K562 (cell line): ENCODE measurements around the gene ADAT3. TPM values are rescaled to one million over a fixed set of nuclear protein-coding genes. Genes with fewer than 3 reads are reported as not detected.

Experiments used
- BDP1 ChIP-seq: IDR thresholded peaks from 3 replicates; pipeline ENCODE4 v1.6.1; 2011; ENCODE audit not compliant: insufficient read length, insufficient read depth
- HDAC6 ChIP-seq: IDR thresholded peaks from 2 replicates; pipeline ENCODE4 v1.6.1; 2012; ENCODE audit warnings: low read depth, mild to moderate bottlenecking, control low read depth, inconsistent platforms, low read length, moderate library complexity
- KAT7 ChIP-seq: sonication (generic); formaldehyde crosslinking; IDR thresholded peaks from 2 replicates; pipeline ENCODE4 v1.8.0; 2022; ENCODE audit warnings: missing genetic modification reagents, mild to moderate bottlenecking, borderline replicate concordance
- MCM2 ChIP-seq: fragments of 450-650 bp; IDR thresholded peaks from 2 replicates; pipeline ENCODE4 v1.6.1; 2017; ENCODE audit warnings: low read depth, mild to moderate bottlenecking
- MTA2 ChIP-seq: fragments of 450-650 bp; IDR thresholded peaks from 2 replicates; pipeline ENCODE4 v1.6.1; 2016; ENCODE audit warnings: low read depth
- MYBL2 ChIP-seq, 2 experiments: fragments of 450-650 bp in 1 of 2; sonication (generic) in 1 of 2; formaldehyde crosslinking in 1 of 2; IDR thresholded peaks; 2 replicates each; pipeline versions ENCODE4 v1.6.1 to v1.8.1; 2017 to 2022; ENCODE audit warnings: borderline replicate concordance in 1 of 2, inconsistent platforms in 1 of 2, low read depth in 1 of 2, mild to moderate bottlenecking in 1 of 2, missing genetic modification reagents in 1 of 2, moderate library complexity in 1 of 2
- POLR2G ChIP-seq: fragments of 200-400 bp; formaldehyde crosslinking; IDR thresholded peaks from 2 replicates; pipeline ENCODE4 v1.6.1; 2017; ENCODE audit warnings: low read depth, mild to moderate bottlenecking, antibody characterized with exemption, low read length, moderate library complexity
- TAF7 ChIP-seq: fragments of 450-650 bp; IDR thresholded peaks from 2 replicates; pipeline ENCODE4 v1.6.1; 2016; ENCODE audit warnings: missing genetic modification characterization, missing compliant biosample characterization
- ZKSCAN8 ChIP-seq: fragments of 200-800 bp; sonication (Bioruptor generic); IDR thresholded peaks from 2 replicates; pipeline ENCODE4 v1.6.1; 2016; ENCODE audit warnings: missing genetic modification characterization, missing compliant biosample characterization
- ZNF133 ChIP-seq: fragments of 250-450 bp; sonication (Bioruptor Pico); IDR thresholded peaks from 2 replicates; pipeline ENCODE4 v1.4.0; 2020; ENCODE audit warnings: mild to moderate bottlenecking
- ZNF3 ChIP-seq: fragments of 250-450 bp; sonication (Bioruptor Pico); IDR thresholded peaks from 2 replicates; pipeline ENCODE4 v1.5.0; 2021; ENCODE audit warnings: mild to moderate bottlenecking, moderate library complexity
- ZNF398 ChIP-seq: fragments of 250-450 bp; sonication (Bioruptor Pico); IDR thresholded peaks from 2 replicates; pipeline ENCODE4 v1.8.0; 2021; ENCODE audit warnings: moderate library complexity, mild to moderate bottlenecking, inconsistent platforms
- ZNF79 ChIP-seq: fragments of 250-450 bp; sonication (Bioruptor Pico); IDR thresholded peaks from 2 replicates; pipeline ENCODE4 v1.4.0; 2020; ENCODE audit warnings: low read depth, mild to moderate bottlenecking, moderate library complexity
- ZNF830 ChIP-seq: fragments of 250-450 bp; sonication (Bioruptor Pico); IDR thresholded peaks from 2 replicates; pipeline ENCODE4 v1.5.0; 2021; ENCODE audit warnings: mild to moderate bottlenecking
- polyA plus RNA-seq, 8 experiments: library from polyadenylated mRNA; depleted of rRNA in 4 of 8; stranded (reverse) in 5 of 8; unstranded in 3 of 8; fragments of >200 nt; fragmentation: Nextera tagmentation in 2 of 8; fragmentation: Illumina TruSeq in 1 of 8; extraction: Ambion mirVana in 2 of 8; extraction: Trizol in 1 of 8; gene quantifications; 2 replicates each; pipeline versions ENCODE4 v1.2.1 to v1.2.3, GENCODE V29; 2011 to 2014; ENCODE audit warnings: inconsistent platforms in 1 of 8, missing spikeins in 1 of 8
- total RNA-seq, 7 experiments: library from RNA; depleted of rRNA in 6 of 7; stranded (reverse); fragments of >200 nt in 6 of 7; fragmentation: Illumina TruSeq in 2 of 7; extraction: Trizol in 2 of 7; gene quantifications; 2 replicates each; pipeline versions ENCODE4 v1.2.1 to v1.2.3, GENCODE V29; 2011 to 2021; ENCODE audit warnings: low replicate concordance in 1 of 7
- TF ChIP-seq, protein P1 (sequence below), 3 experiments: fragments of 200-800 bp in 1 of 3; fragments of 250-450 bp in 1 of 3; fragments of 450-650 bp in 1 of 3; sonication (Bioruptor Pico) in 1 of 3; sonication (Bioruptor generic) in 1 of 3; formaldehyde crosslinking in 1 of 3; IDR thresholded peaks; 2 replicates each; pipeline versions ENCODE4 v1.6.1 to v1.8.0; 2016 to 2022; ENCODE audit warnings: mild to moderate bottlenecking in 2 of 3, missing genetic modification characterization in 2 of 3, missing compliant biosample characterization in 1 of 3, moderate library complexity in 1 of 3
- TF ChIP-seq, protein P2 (sequence below): fragments of 150-350 bp; conservative IDR thresholded peaks from 2 replicates; pipeline ENCODE4 v1.6.1; 2014; ENCODE audit warnings: low read length

Gene ADAT3
- total and polyA plus RNA-seq, 9 of the 15 experiments (the other 6 are each of a cell fraction or from before 2014, with no cell fraction given), result 0.67 to 15.6 (median 7.8) TPM; not detected in 4

- TF ChIP-seq MYBL2 (IDR thresholded peaks at IDR 0.05; ENCODE audit: low read depth) (no peak), MYBL2 (CRISPR knock-in tag; IDR thresholded peaks at IDR 0.05; ENCODE audit: borderline replicate concordance) (no peak), ZNF398 (no peak), KAT7 (CRISPR knock-in tag) (no peak), ZKSCAN8 (CRISPR knock-in tag) (no peak), ZNF133 (CRISPR knock-in tag) (no peak), HDAC6 (no peak), BDP1 (no peak), MTA2 (peak; percentile 2; the same call in 1 of the 2 replicates), ZNF79 (CRISPR knock-in tag) (no peak), POLR2G (peak; percentile 82), ZNF3 (CRISPR knock-in tag) (no peak), MCM2 (no peak), ZNF830 (CRISPR knock-in tag) (no peak), TAF7 (tag) (no peak)
- TF ChIP-seq, protein P1, sequence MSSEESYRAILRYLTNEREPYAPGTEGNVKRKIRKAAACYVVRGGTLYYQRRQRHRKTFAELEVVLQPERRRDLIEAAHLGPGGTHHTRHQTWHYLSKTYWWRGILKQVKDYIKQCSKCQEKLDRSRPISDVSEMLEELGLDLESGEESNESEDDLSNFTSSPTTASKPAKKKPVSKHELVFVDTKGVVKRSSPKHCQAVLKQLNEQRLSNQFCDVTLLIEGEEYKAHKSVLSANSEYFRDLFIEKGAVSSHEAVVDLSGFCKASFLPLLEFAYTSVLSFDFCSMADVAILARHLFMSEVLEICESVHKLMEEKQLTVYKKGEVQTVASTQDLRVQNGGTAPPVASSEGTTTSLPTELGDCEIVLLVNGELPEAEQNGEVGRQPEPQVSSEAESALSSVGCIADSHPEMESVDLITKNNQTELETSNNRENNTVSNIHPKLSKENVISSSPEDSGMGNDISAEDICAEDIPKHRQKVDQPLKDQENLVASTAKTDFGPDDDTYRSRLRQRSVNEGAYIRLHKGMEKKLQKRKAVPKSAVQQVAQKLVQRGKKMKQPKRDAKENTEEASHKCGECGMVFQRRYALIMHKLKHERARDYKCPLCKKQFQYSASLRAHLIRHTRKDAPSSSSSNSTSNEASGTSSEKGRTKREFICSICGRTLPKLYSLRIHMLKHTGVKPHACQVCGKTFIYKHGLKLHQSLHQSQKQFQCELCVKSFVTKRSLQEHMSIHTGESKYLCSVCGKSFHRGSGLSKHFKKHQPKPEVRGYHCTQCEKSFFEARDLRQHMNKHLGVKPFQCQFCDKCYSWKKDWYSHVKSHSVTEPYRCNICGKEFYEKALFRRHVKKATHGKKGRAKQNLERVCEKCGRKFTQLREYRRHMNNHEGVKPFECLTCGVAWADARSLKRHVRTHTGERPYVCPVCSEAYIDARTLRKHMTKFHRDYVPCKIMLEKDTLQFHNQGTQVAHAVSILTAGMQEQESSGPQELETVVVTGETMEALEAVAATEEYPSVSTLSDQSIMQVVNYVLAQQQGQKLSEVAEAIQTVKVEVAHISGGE (CRISPR knock-in tag; IDR thresholded peaks at IDR 0.05), result no peak
- TF ChIP-seq, protein P2, sequence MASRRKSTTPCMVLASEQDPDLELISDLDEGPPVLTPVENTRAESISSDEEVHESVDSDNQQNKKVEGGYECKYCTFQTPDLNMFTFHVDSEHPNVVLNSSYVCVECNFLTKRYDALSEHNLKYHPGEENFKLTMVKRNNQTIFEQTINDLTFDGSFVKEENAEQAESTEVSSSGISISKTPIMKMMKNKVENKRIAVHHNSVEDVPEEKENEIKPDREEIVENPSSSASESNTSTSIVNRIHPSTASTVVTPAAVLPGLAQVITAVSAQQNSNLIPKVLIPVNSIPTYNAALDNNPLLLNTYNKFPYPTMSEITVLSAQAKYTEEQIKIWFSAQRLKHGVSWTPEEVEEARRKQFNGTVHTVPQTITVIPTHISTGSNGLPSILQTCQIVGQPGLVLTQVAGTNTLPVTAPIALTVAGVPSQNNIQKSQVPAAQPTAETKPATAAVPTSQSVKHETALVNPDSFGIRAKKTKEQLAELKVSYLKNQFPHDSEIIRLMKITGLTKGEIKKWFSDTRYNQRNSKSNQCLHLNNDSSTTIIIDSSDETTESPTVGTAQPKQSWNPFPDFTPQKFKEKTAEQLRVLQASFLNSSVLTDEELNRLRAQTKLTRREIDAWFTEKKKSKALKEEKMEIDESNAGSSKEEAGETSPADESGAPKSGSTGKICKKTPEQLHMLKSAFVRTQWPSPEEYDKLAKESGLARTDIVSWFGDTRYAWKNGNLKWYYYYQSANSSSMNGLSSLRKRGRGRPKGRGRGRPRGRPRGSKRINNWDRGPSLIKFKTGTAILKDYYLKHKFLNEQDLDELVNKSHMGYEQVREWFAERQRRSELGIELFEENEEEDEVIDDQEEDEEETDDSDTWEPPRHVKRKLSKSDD, result no peak
These were observed 40.6 kb upstream of the ADAT3 start (continued) for GRCh38 chr19:1864480-1865171.
